GM20000 (cell line): ENCODE results near the gene AK5.
A peak's percentile ranks its signal among the peaks of the same experiment; 100 is the strongest.
"Not testable (repeated sequence)": the region's sequence is repeated elsewhere in the genome, so short reads cannot be mapped to it uniquely, and the experiment has no call there.

Experiments
- DNase-seq: peaks from one replicate; pipeline ENCODE4 v3.0.0; 2012; ENCODE audit warnings: low spot score
- CTCF ChIP-seq: IDR thresholded peaks from 2 replicates; pipeline ENCODE4 v1.5.1; 2012; ENCODE audit warnings: mild to moderate bottlenecking, control low read depth; ENCODE audit errors: extremely low read depth, missing control alignments

The AK5 gene

GRCh38 chr1:77310924-77311323 is 29.1 kb downstream of the AK5 start:
- TF ChIP-seq CTCF = no peak
- no peak for DNase-seq

DNA sequence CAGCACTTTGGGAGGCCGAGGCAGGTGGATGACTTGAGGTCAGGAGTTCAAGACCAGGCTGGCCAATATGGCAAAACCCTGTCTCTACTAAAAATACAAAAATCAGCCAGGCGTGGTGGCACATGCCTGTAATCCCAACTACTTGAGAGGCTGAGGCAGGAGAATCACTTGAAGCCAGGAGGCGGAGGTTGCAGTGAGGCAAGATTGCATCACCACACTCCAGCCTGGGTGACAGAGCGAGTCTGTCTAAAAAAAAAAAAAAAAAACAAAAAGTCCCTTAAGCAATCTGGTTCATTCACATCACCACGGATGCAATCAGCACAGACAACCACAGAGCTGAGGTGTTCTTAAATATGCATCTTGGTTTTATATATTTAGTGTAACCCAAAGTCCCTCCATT is 30.5 kb downstream of the AK5 start:
- DNase-seq = not testable (repeated sequence)

- peak; percentile 3 for TF ChIP-seq CTCF
Measured at GRCh38 chr1:77313491-77313890, 31.7 kb downstream of the AK5 start.

GRCh38 chr1:77316006-77316405 is 34.2 kb downstream of the AK5 start:
- no peak for TF ChIP-seq CTCF
- DNase-seq = no peak

More at GRCh38 chr1:77313491-77313890, 31.7 kb downstream of the AK5 start:
- DNase-seq = no peak

GRCh38 chr1:77316966-77317365 is 35.1 kb downstream of the AK5 start:
- no peak for TF ChIP-seq CTCF
- DNase-seq = no peak

DNA sequence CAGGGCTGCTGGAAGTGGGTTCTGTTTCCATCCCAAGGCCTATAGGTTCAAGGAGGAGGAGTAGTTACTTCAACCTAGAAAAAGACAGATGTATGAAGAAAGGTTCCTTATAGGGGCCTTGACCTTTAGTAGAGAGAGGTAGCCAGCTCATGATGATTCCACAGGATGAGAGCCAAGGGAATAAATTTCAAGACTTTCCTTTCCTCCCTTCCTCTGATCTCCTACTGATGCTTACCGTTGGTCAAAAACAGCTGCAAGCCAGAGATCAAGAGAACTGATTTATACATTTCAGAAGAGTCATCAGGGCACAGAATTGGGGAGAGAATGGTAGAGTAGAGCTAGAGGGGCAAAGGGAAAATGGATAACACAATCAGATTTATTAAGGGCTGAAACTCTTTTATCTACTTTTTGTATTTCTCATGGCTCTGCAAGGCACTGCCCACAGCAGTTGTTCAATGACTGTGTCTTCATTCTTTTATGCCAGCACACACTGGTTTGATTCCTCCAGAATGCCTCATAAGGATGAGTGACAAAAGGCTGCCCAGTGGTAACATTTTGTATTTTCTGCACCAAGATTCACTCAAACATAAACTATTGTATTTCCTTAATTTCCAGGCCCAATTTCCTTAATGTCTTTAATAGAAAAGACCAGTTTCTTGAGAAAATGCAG is 37.4 kb downstream of the AK5 start:
- DNase-seq = no peak
- no peak for TF ChIP-seq CTCF

- DNase-seq = no peak
Measured at GRCh38 chr1:77322061-77322900, 40.5 kb downstream of the AK5 start.

More at GRCh38 chr1:77322061-77322900, 40.5 kb downstream of the AK5 start:
- no peak for TF ChIP-seq CTCF
